ENCODE results near the gene RNF223. TPM values are rescaled to one million over a fixed set of nuclear protein-coding genes. Genes with fewer than 3 reads are reported as not detected.
"Not testable (repeated sequence)": the region's sequence is repeated elsewhere in the genome, so short reads cannot be mapped to it uniquely, and the experiment has no call there.

RNF223 gene
- polyA plus RNA-seq, 1 donor: 0.08 TPM

- DNase-seq (ENCODE audit: low read depth): no peak
Observed at GRCh38 chr1:1109743-1110142, 35.6 kb upstream of the RNF223 start.

- no peak for DNase-seq (ENCODE audit: low read depth)
Observed at GRCh38 chr1:1106510-1107221, 32.6 kb upstream of the RNF223 start.

GRCh38 chr1:1104152-1104551, 30.0 kb upstream of the RNF223 start:
- DNase-seq (ENCODE audit: low read depth): not testable (repeated sequence)

DNA sequence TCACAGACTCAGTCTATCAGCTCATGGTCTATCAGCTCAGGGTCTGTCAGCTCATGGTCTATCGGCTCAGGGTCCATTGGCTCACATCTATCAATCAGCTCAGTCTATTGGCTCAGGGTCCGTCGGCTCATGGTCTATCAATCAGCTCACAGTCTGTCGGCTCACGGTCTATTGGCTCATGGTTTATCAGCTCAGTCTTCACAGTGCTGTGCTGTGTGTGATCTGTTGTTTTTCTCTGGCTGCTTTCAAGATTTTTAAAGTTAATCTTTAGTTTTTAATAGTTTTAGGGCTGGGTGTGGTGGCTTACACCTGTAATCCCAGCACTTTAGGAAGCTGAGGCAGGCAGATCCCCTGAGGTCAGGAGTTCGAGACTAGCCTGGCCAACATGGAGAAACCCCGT, 27.4 kb upstream of the RNF223 start:
- no peak for DNase-seq (ENCODE audit: low read depth)

- DNase-seq (ENCODE audit: low read depth): no peak
Observed at GRCh38 chr1:1100296-1100695, 26.2 kb upstream of the RNF223 start.

DNA sequence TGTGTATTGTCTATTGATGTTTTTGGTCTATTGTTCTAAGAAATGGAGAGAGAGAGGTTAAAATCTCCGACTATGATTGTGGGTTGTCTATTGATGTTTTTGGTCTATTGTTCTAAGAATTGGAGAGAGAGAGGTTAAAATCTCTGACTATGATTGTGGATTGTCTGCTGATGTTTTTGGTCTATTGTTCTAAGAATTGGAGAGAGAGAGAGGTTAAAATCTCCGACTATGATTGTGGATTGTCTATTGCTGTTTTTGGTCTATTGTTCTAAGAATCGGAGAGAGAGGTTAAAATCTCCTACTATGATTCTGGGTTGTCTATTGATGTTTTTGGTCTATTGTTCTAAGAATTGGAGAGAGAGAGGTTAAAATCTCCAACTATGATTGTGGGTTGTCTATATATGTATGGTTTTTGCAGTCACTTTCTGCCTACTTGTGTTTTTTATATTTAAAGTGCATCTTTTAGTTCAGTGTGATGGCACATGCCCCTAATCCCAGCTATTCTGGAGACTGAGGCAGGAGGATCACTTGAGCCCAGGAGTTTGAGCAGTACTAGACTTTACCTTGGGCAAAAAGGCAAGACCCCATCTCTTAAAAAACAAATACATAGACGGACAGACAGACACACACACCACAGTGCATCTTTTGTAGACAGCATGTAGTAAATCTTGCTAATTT, 25.5 kb upstream of the RNF223 start:
- no peak for DNase-seq (ENCODE audit: low read depth)

GRCh38 chr1:1098681-1099421, 24.7 kb upstream of the RNF223 start:
- no peak for DNase-seq (ENCODE audit: low read depth)

DNA sequence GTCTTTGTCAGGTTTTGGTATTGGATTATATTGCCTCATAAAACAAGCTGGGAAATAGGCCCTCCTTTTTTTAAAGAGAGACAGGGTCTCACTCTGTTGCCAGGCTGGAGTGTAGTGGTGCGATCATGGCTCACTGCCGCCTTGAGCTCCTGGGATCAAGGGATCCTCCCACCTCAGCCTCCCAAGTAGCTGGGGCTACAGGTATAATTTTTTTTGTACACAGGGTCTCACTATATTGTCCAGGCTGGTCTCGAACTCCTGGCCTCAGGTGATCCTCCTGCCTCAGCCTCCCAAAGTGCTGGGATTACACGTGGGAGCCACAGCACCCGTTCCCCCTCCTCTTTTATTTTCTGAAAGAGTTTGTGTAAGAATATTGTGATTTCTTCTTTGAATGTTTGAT, 22.0 kb upstream of the RNF223 start:
- not testable (repeated sequence) for DNase-seq (ENCODE audit: low read depth)

DNA sequence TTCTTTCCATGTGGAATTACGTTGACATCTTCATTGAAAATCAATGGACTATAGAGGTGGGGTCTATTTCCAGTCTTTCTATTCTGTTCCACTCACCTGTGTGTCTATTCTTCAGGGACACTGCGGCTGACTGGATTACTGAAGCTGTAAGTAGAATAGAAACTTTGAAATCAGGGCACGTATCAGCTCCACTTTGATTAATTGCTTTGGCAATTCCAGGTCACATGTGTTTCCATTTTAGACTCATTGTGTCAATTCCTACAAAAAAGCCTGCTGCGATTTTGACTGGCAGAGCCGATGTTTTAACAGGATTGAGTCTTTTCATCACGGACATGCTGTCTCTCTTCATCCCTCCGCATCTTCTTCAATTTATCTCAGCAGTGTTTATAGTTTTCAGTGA, 20.9 kb upstream of the RNF223 start:
- DNase-seq (ENCODE audit: low read depth): no peak

- DNase-seq (ENCODE audit: low read depth): no peak
Observed at GRCh38 chr1:1093610-1093943, 19.5 kb upstream of the RNF223 start.

- DNase-seq (ENCODE audit: low read depth): no peak
Observed at GRCh38 chr1:1092894-1093609, 18.9 kb upstream of the RNF223 start.

DNA sequence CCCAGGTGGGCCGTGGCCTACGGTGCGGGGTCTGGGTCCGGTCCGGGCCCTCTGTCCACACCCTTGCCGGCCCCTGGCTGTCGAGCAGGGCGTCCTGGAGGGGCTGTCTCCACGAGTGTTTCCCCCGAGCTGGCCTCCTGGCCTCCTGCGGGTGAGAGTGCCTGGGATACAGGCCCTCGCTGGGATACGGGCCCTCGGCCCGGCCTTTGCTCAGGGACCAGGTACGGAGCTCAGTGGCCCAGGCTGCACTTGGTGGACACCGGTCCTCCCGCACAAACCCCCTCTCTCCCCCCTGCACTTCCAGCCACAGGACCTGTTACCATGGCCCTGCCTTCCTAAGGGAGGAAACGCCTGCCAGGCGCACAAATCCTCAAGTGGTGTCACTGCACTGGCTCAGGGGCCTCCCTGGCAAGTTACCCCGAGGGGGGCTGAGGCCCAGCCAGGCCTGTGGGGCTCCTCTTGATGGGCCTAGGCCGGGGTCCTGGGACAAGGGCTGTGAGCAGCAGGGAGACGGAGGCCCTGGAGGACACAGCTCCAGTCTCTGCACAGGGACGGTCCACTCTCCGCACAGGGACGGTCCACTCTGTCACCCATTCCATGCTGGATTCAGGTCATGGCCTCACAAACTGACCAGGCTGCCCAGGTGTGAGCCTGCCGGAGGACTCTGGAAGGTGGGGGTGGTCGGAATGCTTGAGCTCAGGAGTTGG, 18.2 kb upstream of the RNF223 start:
- no peak for DNase-seq (ENCODE audit: low read depth)

DNA sequence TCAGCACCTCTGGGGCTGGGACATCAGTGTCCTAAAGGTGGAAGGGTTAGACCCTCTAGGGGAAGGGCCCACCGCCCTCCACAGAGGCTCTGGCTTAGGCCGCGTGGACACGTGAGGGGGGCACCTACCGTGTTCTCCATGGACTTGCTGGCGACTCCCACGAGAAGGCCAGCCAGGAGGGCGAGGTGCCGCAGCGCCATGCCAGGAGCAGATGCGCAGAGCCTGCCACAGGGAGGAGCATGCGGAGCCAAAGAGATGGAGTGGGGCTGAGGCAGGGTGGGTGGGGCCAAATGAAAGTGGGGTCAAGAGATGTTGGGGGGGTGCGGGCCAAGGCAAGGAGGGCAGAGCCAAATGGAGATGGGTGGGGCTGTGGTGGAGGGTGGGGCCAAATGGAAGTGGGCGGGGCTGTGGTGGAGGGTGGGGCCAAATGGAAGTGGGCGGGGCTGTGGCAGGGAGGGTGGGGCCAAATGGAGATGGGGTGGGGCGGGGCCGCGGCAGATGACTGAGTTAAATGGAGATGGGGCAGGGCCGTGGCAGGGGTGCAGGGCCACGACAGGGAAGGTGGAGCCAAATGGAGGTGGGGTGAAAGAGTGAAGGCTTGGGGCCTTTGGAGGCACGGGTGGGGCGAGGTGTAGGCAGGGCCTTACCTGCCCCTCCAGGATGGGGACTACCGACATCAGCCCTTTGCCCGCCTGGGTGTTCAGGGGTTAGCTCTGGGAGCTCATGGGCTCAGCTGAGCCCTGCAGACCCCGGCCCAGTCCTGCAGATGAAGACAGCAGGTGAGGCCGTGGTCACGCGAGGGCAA, 17.4 kb upstream of the RNF223 start:
- DNase-seq (ENCODE audit: low read depth): no peak

- DNase-seq (ENCODE audit: low read depth): no peak
Observed at GRCh38 chr1:1090424-1091343, 16.6 kb upstream of the RNF223 start.

GRCh38 chr1:1089731-1090423, 15.8 kb upstream of the RNF223 start:
- no peak for DNase-seq (ENCODE audit: low read depth)

DNA sequence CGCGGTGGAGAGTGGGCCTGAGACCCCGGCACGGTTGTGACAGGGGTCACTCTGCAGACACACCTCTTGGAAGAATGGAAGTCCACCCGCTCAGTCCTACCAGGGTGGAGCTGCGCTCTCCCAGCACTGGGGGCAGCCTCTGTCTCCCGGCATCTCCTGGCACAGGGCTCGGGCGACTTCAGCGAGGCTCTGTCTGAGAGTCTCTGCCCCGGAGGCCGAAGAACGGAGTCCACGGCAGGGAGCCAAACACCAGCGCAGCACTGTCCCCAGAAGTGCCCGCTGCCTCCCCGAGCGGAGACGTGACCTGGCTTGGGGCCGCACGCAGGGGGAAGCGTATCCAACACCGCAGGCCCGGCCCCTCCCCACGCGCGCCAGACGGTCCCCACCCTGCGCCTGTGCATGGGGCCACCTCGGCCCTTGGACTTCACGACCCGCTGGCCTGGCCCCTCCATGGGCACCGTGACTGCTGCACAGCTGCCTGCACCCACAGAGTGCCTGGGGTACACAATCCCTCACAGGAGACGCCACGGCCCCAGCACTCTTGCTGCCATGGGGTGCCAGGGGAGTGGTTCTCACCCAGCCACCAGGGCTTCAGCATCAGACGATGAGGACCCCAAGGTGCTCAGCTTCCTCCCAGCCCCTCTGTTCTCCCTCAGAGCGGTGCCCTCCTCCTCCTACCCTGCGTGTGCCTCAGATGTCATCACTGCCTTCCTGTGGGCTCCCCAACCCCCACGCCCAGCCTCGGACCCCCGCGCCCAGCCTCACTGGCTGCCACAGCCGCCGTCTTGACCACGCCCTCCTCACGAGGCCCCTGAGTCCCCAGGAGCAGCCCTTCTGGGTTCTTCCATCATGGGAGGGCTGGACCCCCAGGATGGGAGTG, 14.9 kb upstream of the RNF223 start:
- no peak for DNase-seq (ENCODE audit: low read depth)

DNA sequence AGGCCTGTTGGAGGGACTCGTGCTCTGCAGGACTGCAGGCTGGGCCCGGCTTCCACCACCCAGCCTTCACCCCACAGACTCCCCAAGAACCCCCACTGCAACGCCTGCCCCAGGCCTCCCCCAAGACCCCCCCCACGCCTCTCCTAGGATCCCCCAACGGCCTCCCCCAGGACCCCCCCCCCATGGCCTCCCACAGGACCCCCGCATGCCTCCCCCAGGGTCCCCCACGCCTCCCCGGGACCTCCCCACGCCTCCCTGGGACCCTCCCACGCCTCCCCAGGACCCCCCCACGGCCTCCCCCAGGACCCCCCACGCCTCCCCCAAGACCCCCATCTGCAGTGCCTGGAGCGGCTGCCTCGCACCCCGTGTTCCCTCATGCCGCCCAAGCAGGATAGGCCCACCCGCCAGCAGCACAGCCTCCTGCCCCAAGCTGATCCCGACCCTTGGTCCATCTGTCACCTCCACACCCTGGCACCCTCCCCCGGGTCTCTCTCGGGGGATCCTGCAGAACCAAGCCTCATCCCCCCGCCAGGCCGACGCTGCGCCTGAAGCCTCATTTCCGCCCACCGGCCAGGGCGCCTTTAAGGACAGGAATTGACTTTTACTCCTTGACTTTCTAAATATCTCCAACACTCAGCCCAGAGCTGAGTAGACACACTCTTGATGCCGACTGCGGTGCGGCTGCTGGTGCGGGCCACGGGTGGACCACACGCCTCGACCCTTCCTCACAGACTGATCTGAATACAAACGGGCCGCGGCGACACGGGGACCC, 14.1 kb upstream of the RNF223 start:
- no peak for DNase-seq (ENCODE audit: low read depth)

Data from forelimb muscle (tissue), 1 donor.